Glutamatergic neuron (in vitro differentiated cells): Measurements from ENCODE around the gene BMAL2. TPM values are rescaled to one million over a fixed set of nuclear protein-coding genes. Genes with fewer than 3 reads are reported as not detected.

Source experiments
- DNase-seq: peaks from one replicate; pipeline ENCODE4 v3.0.0; 2022
- H3K27ac Mint-ChIP-seq: one replicate; pipeline ENCODE4 v1.8.0; 2020; ENCODE audit warnings: mild to moderate bottlenecking, mixed read lengths, inconsistent platforms; ENCODE audit not compliant: unreplicated experiment
- H3K27me3 Mint-ChIP-seq: one replicate; pipeline ENCODE4 v1.8.0; 2020; ENCODE audit warnings: mild to moderate bottlenecking, moderate library complexity, mixed read lengths, inconsistent platforms; ENCODE audit not compliant: unreplicated experiment
- H3K36me3 Mint-ChIP-seq: one replicate; pipeline ENCODE4 v1.8.0; 2020; ENCODE audit warnings: mild to moderate bottlenecking, mixed read lengths, inconsistent platforms; ENCODE audit not compliant: unreplicated experiment
- H3K4me1 Mint-ChIP-seq: one replicate; pipeline ENCODE4 v1.8.0; 2020; ENCODE audit warnings: mild to moderate bottlenecking, low read depth, mixed read lengths, inconsistent platforms; ENCODE audit not compliant: unreplicated experiment
- H3K4me3 Mint-ChIP-seq: one replicate; pipeline ENCODE4 v1.8.0; 2020; ENCODE audit warnings: mild to moderate bottlenecking, mixed read lengths, inconsistent platforms; ENCODE audit not compliant: unreplicated experiment
- H3K9me3 Mint-ChIP-seq: one replicate; pipeline ENCODE4 v1.8.0; 2020; ENCODE audit warnings: mild to moderate bottlenecking, moderate library complexity, mixed read lengths, inconsistent platforms; ENCODE audit not compliant: unreplicated experiment
- CTCF ChIP-seq: fragments of 200-600 bp; sonication (generic); IDR thresholded peaks from one replicate; pipeline ENCODE4 v1.5.0; 2021; ENCODE audit not compliant: partially characterized antibody, unreplicated experiment
- total RNA-seq: library from RNA; stranded (reverse); fragmentation: NEBNext Ultra II Directional; extraction: Animal tissue kit (Norgen Biotek cat#: 25700); gene quantifications from one replicate; pipeline ENCODE4 v1.2.1, GENCODE V29; 2021; ENCODE audit not compliant: unreplicated experiment

BMAL2 gene
- total RNA-seq, 1 donor from 2014 or later = 5.3 TPM

- Mint-ChIP-seq H3K36me3 (peaks cover 7% of the 10 kb centered on the region), H3K4me1 (no peaks in the 10 kb centered on the region), H3K27ac (no peak overlapping the region), H3K4me3 (no peak overlapping the region), H3K9me3 (no peaks in the 10 kb centered on the region), H3K27me3 (no peaks in the 10 kb centered on the region)
- TF ChIP-seq CTCF = peak; percentile 52
- no peak for DNase-seq
Observed at GRCh38 chr12:27305673-27306456, 26.8 kb upstream of the BMAL2 start.

GRCh38 chr12:27309293-27309994, 23.2 kb upstream of the BMAL2 start:
- no peak overlapping the region for H3K4me3 Mint-ChIP-seq
- H3K27ac Mint-ChIP-seq = no peak overlapping the region
- no peaks in the 10 kb centered on the region for H3K9me3 Mint-ChIP-seq
- DNase-seq = no peak
- peaks cover 7% of the 10 kb centered on the region for H3K36me3 Mint-ChIP-seq
- H3K4me1 Mint-ChIP-seq = no peaks in the 10 kb centered on the region
- no peaks in the 10 kb centered on the region for H3K27me3 Mint-ChIP-seq
- TF ChIP-seq CTCF = no peak

GRCh38 chr12:27309995-27310315, 22.7 kb upstream of the BMAL2 start:
- DNase-seq = no peak
- Mint-ChIP-seq H3K27me3 (no peaks in the 10 kb centered on the region), H3K4me1 (no peaks in the 10 kb centered on the region), H3K9me3 (no peaks in the 10 kb centered on the region), H3K4me3 (no peak overlapping the region), H3K36me3 (peaks cover 7% of the 10 kb centered on the region), H3K27ac (no peak overlapping the region)
- no peak for TF ChIP-seq CTCF

- Mint-ChIP-seq H3K4me3 (no peak overlapping the region), H3K9me3 (peaks cover 1% of the 10 kb centered on the region), H3K36me3 (no peaks in the 10 kb centered on the region), H3K4me1 (no peaks in the 10 kb centered on the region), H3K27ac (no peak overlapping the region), H3K27me3 (no peaks in the 10 kb centered on the region)
- no peak for TF ChIP-seq CTCF
- no peak for DNase-seq
Observed at GRCh38 chr12:27316947-27317346, 15.7 kb upstream of the BMAL2 start.

DNA sequence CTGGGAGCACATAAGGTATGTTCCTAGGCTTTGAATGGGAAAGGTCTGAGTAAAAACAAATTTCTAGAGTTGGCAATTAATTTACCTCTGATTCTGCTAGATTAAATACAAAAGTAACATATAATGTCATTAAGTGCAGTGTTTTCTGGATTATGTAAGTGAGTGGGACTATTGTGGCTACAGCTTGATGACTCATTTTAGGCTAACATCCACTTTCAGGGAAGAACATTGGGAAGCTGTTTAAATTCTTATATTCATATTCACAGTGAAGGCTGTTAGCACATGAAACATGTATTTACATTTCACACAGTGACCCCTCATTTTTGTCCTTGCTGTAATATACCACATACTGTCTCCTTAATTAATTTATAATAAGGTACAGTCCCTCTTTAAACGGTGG, 13.2 kb upstream of the BMAL2 start:
- H3K27me3 Mint-ChIP-seq = no peaks in the 10 kb centered on the region
- no peak overlapping the region for H3K4me3 Mint-ChIP-seq
- H3K27ac Mint-ChIP-seq = no peak overlapping the region
- H3K4me1 Mint-ChIP-seq = no peaks in the 10 kb centered on the region
- no peaks in the 10 kb centered on the region for H3K36me3 Mint-ChIP-seq
- TF ChIP-seq CTCF = no peak
- no peak for DNase-seq
- H3K9me3 Mint-ChIP-seq = peaks cover 1% of the 10 kb centered on the region
